WTC11 (cell line): ENCODE results near the gene MTFMT. TPM values are rescaled to one million over a fixed set of nuclear protein-coding genes. Genes with fewer than 3 reads are reported as not detected.

ENCODE experiments used
- ATAC-seq: fragments of 200-7000 bp; cut with Tn5 transposase; 2 replicates; pipeline ENCODE4 v1.10.0; 2021; ENCODE audit warnings: mild to moderate bottlenecking, moderate library complexity
- CTCF ChIA-PET: fragments of 300-600 bp; sonication (Branson Sonifier 250); formaldehyde crosslinking; loops from one replicate; lab custom pipeline; 2021; ENCODE audit warnings: antibody characterized with exemption; lab: Charles Lee
- POLR2A ChIA-PET: fragments of 350-600 bp; sonication (Branson Sonifier 250); formaldehyde crosslinking; loops from one replicate; lab custom pipeline; 2021; ENCODE audit warnings: antibody characterized with exemption; lab: Charles Lee
- DNase-seq: peaks from one replicate; pipeline ENCODE4 v3.0.0; 2021; ENCODE audit warnings: low spot score
- H3K27ac Mint-ChIP-seq: 2 replicates; pipeline ENCODE4 v1.8.0; 2021; ENCODE audit warnings: mixed read lengths
- H3K27me3 Mint-ChIP-seq: 2 replicates; pipeline ENCODE4 v1.8.0; 2021; ENCODE audit warnings: low read depth, mild to moderate bottlenecking, moderate library complexity, mixed read lengths
- H3K36me3 Mint-ChIP-seq: 2 replicates; pipeline ENCODE4 v1.8.0; 2021; ENCODE audit warnings: mixed read lengths
- H3K4me1 Mint-ChIP-seq: 2 replicates; pipeline ENCODE4 v1.8.0; 2022; ENCODE audit warnings: mixed read lengths
- H3K4me3 Mint-ChIP-seq: 2 replicates; pipeline ENCODE4 v1.8.0; 2021; ENCODE audit warnings: mild to moderate bottlenecking, moderate library complexity, mixed read lengths
- H3K9me3 Mint-ChIP-seq: 2 replicates; pipeline ENCODE4 v1.8.0; 2021; ENCODE audit warnings: mixed read lengths
- ESRRA ChIP-seq: sonication (generic); formaldehyde crosslinking; IDR thresholded peaks from 2 replicates; pipeline ENCODE4 v1.8.1; 2022; ENCODE audit warnings: mild to moderate bottlenecking, missing genetic modification reagents, borderline replicate concordance
- IRF2 ChIP-seq: sonication (generic); formaldehyde crosslinking; IDR thresholded peaks from 2 replicates; pipeline ENCODE4 v1.8.0; 2022; ENCODE audit warnings: low read depth, missing genetic modification reagents, borderline replicate concordance
- MLX ChIP-seq: sonication (generic); formaldehyde crosslinking; IDR thresholded peaks from 2 replicates; pipeline ENCODE4 v1.8.1; 2023; ENCODE audit warnings: mild to moderate bottlenecking, missing genetic modification reagents, moderate library complexity
- MXD4 ChIP-seq: fragments of 250-450 bp; sonication (Bioruptor Pico); IDR thresholded peaks from 2 replicates; pipeline ENCODE4 v1.8.0; 2021; ENCODE audit warnings: mild to moderate bottlenecking, moderate library complexity, borderline replicate concordance
- NFATC4 ChIP-seq: fragments of 250-450 bp; sonication (Bioruptor Pico); IDR thresholded peaks from 2 replicates; pipeline ENCODE4 v1.9.0; 2021; ENCODE audit warnings: mild to moderate bottlenecking
- NFE2L1 ChIP-seq: sonication (generic); formaldehyde crosslinking; IDR thresholded peaks from 2 replicates; pipeline ENCODE4 v1.8.1; 2023; ENCODE audit warnings: missing genetic modification reagents
- OVOL2 ChIP-seq: fragments of 250-450 bp; sonication (Bioruptor Pico); IDR thresholded peaks from 2 replicates; pipeline ENCODE4 v1.9.0; 2021; ENCODE audit warnings: mild to moderate bottlenecking, borderline replicate concordance
- RORB ChIP-seq: fragments of 250-450 bp; sonication (Bioruptor Pico); IDR thresholded peaks from 2 replicates; pipeline ENCODE4 v1.9.0; 2021; ENCODE audit warnings: mild to moderate bottlenecking
- SMAD4 ChIP-seq: sonication (generic); formaldehyde crosslinking; IDR thresholded peaks from 2 replicates; pipeline ENCODE4 v1.8.0; 2022; ENCODE audit warnings: mild to moderate bottlenecking, missing genetic modification reagents
- SP1 ChIP-seq: sonication (generic); formaldehyde crosslinking; conservative IDR thresholded peaks from 2 replicates; pipeline ENCODE4 v1.8.1; 2022; ENCODE audit warnings: missing genetic modification reagents
- USF2 ChIP-seq: sonication (generic); formaldehyde crosslinking; IDR thresholded peaks from 2 replicates; pipeline ENCODE4 v1.8.1; 2023; ENCODE audit warnings: mild to moderate bottlenecking, missing genetic modification reagents, moderate library complexity
- ZBTB21 ChIP-seq: sonication (generic); formaldehyde crosslinking; IDR thresholded peaks from 2 replicates; pipeline ENCODE4 v1.8.1; 2023; ENCODE audit warnings: mild to moderate bottlenecking, missing genetic modification reagents, borderline replicate concordance
- ZBTB43 ChIP-seq: sonication (generic); formaldehyde crosslinking; IDR thresholded peaks from 2 replicates; pipeline ENCODE4 v1.8.1; 2023; ENCODE audit warnings: mild to moderate bottlenecking, missing genetic modification reagents
- ZMAT4 ChIP-seq: fragments of 250-450 bp; sonication (Bioruptor Pico); IDR thresholded peaks from 2 replicates; pipeline ENCODE4 v1.9.0; 2021; ENCODE audit warnings: mild to moderate bottlenecking
- ZNF281 ChIP-seq: sonication (generic); formaldehyde crosslinking; IDR thresholded peaks from 2 replicates; pipeline ENCODE4 v1.8.0; 2023; ENCODE audit warnings: mild to moderate bottlenecking, missing genetic modification reagents
- ZNF317 ChIP-seq: sonication (generic); formaldehyde crosslinking; IDR thresholded peaks from 2 replicates; pipeline ENCODE4 v1.8.1; 2023; ENCODE audit warnings: low read depth, mild to moderate bottlenecking, moderate library complexity, missing genetic modification reagents, borderline replicate concordance
- ZNF423 ChIP-seq: fragments of 250-450 bp; sonication (Bioruptor Pico); IDR thresholded peaks from 2 replicates; pipeline ENCODE4 v2.1.2; 2022; ENCODE audit warnings: mild to moderate bottlenecking, moderate library complexity
- ZNF512 ChIP-seq: sonication (generic); formaldehyde crosslinking; IDR thresholded peaks from 2 replicates; pipeline ENCODE4 v1.8.1; 2022; ENCODE audit warnings: missing genetic modification reagents, borderline replicate concordance
- ZNF671 ChIP-seq: fragments of 250-450 bp; sonication (Bioruptor Pico); IDR thresholded peaks from 2 replicates; pipeline ENCODE4 v1.8.0; 2021; ENCODE audit warnings: mild to moderate bottlenecking
- total RNA-seq: library from RNA; stranded (reverse); gene quantifications from 3 replicates; pipeline ENCODE4 v1.2.3, GENCODE V29; 2021

The MTFMT gene
- total RNA-seq, 1 experiment from 2014 or later, result 26.7 TPM

- TF ChIP-seq USF2 (CRISPR knock-in tag) (no peak), ZNF281 (no peak), ZNF512 (no peak), ZMAT4 (CRISPR knock-in tag) (no peak)
- TF ChIP-seq, all 79 proteins: peak for 3
Measured at GRCh38 chr15:65054333-65055200, 25.1 kb upstream of the MTFMT start (continued).

GRCh38 chr15:65052956-65053355, 23.5 kb upstream of the MTFMT start:
- Mint-ChIP-seq H3K9me3 (no peaks in the 10 kb centered on the region), H3K4me1 (peaks cover 6% of the 10 kb centered on the region; the same call in 1 of the 2 replicates), H3K27ac (no peak overlapping the region), H3K36me3 (no peaks in the 10 kb centered on the region), H3K27me3 (peaks cover 4% of the 10 kb centered on the region; the same call in 1 of the 2 replicates), H3K4me3 (no peak overlapping the region)
- no peak for TF ChIP-seq SP1 (CRISPR knock-in tag)
- TF ChIP-seq ESRRA (CRISPR knock-in tag), result no peak
- TF ChIP-seq ZNF671 (CRISPR knock-in tag), result no peak
- TF ChIP-seq ZBTB21 (CRISPR knock-in tag), result no peak
- no peak for TF ChIP-seq NFATC4 (CRISPR knock-in tag)
- TF ChIP-seq RORB (CRISPR knock-in tag), result no peak
- TF ChIP-seq USF2 (CRISPR knock-in tag), result no peak
- TF ChIP-seq ZMAT4 (CRISPR knock-in tag), result no peak
- TF ChIP-seq ZNF317 (CRISPR knock-in tag), result no peak
- no peak for TF ChIP-seq IRF2 (CRISPR knock-in tag)
- no peak for ATAC-seq
- ChIA-PET POLR2A (interaction anchor here (1.0 kb wide), 1 partner anchor 159 kb away, joined by 3 read pairs; no protein-coding TSS in a partner anchor), CTCF (interaction anchor here (0.6 to 20.3 kb wide), 11 partner anchors 9 to 332 kb away, joined by 3 to 292 read pairs (median 4); partner anchors contain the start of gene KBTBD13)
- no peak for DNase-seq

- Mint-ChIP-seq H3K36me3 (no peaks in the 10 kb centered on the region), H3K9me3 (no peaks in the 10 kb centered on the region), H3K27me3 (peaks cover 4% of the 10 kb centered on the region; the same call in 1 of the 2 replicates), H3K27ac (no peak overlapping the region), H3K4me3 (no peak overlapping the region), H3K4me1 (peaks cover 6% of the 10 kb centered on the region; the same call in 1 of the 2 replicates)
- ChIA-PET POLR2A (no interaction called here), CTCF (interaction anchor here (0.8 to 20.3 kb wide), 6 partner anchors 10 to 50 kb away, joined by 3 to 292 read pairs (median 10); partner anchors contain the start of gene KBTBD13)
- DNase-seq (no peak), ATAC-seq (no peak)
- TF ChIP-seq SMAD4 (CRISPR knock-in tag), result no peak
- TF ChIP-seq OVOL2 (CRISPR knock-in tag), result no peak
- no peak for TF ChIP-seq MXD4 (CRISPR knock-in tag)
- no peak for TF ChIP-seq ZMAT4 (CRISPR knock-in tag)
- TF ChIP-seq MLX (CRISPR knock-in tag), result no peak
- TF ChIP-seq NFE2L1, result no peak
- no peak for TF ChIP-seq ZBTB43 (CRISPR knock-in tag)
- no peak for TF ChIP-seq ZNF423 (CRISPR knock-in tag)
- TF ChIP-seq ZNF512, result no peak
Measured at GRCh38 chr15:65051266-65051665, 21.8 kb upstream of the MTFMT start.
